Dedifferentiated amniotic fluid mesenchymal stem cell (primary cell): Measurements from ENCODE around the gene CBX8.

Experiments used
- DNase-seq: peaks from one replicate; pipeline ENCODE4 v3.0.0-alpha.2; 2016; ENCODE audit errors: extremely low spot score

CBX8 gene

GRCh38 chr17:79819534-79820276, 22.8 kb upstream of the CBX8 start:
- no peak for DNase-seq

- no peak for DNase-seq
These were observed 22.2 kb upstream of the CBX8 start for GRCh38 chr17:79819085-79819484.

GRCh38 chr17:79818026-79818758, 21.3 kb upstream of the CBX8 start:
- no peak for DNase-seq

- no peak for DNase-seq
These were observed 19.1 kb upstream of the CBX8 start for GRCh38 chr17:79815836-79816461.

GRCh38 chr17:79814974-79815835, 18.3 kb upstream of the CBX8 start:
- no peak for DNase-seq

GRCh38 chr17:79814127-79814973, 17.5 kb upstream of the CBX8 start:
- DNase-seq = no peak

GRCh38 chr17:79813297-79814126, 16.6 kb upstream of the CBX8 start:
- DNase-seq = no peak

- DNase-seq = no peak
These were observed 15.7 kb upstream of the CBX8 start for GRCh38 chr17:79812353-79813258.

GRCh38 chr17:79811868-79812352, 15.0 kb upstream of the CBX8 start:
- no peak for DNase-seq

- no peak for DNase-seq
These were observed 14.4 kb upstream of the CBX8 start for GRCh38 chr17:79811011-79811867.

- DNase-seq = no peak
These were observed 13.5 kb upstream of the CBX8 start for GRCh38 chr17:79810130-79811010.

- no peak for DNase-seq
These were observed 12.8 kb upstream of the CBX8 start for GRCh38 chr17:79809530-79810129.

- no peak for DNase-seq
These were observed 12.1 kb upstream of the CBX8 start for GRCh38 chr17:79808763-79809529.

- DNase-seq = no peak
These were observed 10.2 kb upstream of the CBX8 start for GRCh38 chr17:79806863-79807720.

- DNase-seq = no peak
These were observed 9.5 kb upstream of the CBX8 start for GRCh38 chr17:79806446-79806760.
